Measurements from ENCODE around the gene NTM.

DNA sequence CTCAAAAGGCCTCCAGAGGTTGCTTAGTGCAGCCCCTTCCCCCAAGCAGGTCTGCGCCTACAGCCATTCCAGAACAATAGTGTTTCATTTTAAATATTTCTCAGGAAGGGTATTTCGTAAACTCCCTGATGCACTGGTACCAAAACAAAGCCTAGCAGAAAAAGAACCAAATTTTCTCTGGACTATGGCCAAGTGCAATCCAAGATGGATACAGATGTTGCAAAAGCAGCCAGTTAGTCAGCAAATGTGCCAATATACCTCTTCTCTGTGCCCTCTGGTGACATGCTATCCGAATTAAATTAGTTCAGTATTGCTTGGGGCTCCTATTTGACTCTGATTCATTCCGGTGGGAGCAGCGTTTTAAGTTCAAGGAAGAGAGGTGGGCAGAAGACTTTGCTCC is 247.8 kb downstream of the NTM start:
- TF ChIP-seq RAD21 (IDR thresholded peaks at IDR 0.05 in 1 of 2, conservative IDR thresholded peaks at IDR 0.05 in 1 of 2; ENCODE audit: low read depth in 2 of 2, low read length in 2 of 2), result no peak
- TF ChIP-seq, protein P1, sequence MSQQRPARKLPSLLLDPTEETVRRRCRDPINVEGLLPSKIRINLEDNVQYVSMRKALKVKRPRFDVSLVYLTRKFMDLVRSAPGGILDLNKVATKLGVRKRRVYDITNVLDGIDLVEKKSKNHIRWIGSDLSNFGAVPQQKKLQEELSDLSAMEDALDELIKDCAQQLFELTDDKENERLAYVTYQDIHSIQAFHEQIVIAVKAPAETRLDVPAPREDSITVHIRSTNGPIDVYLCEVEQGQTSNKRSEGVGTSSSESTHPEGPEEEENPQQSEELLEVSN (IDR thresholded peaks at IDR 0.05), result no peak
- TF ChIP-seq, protein P2, sequence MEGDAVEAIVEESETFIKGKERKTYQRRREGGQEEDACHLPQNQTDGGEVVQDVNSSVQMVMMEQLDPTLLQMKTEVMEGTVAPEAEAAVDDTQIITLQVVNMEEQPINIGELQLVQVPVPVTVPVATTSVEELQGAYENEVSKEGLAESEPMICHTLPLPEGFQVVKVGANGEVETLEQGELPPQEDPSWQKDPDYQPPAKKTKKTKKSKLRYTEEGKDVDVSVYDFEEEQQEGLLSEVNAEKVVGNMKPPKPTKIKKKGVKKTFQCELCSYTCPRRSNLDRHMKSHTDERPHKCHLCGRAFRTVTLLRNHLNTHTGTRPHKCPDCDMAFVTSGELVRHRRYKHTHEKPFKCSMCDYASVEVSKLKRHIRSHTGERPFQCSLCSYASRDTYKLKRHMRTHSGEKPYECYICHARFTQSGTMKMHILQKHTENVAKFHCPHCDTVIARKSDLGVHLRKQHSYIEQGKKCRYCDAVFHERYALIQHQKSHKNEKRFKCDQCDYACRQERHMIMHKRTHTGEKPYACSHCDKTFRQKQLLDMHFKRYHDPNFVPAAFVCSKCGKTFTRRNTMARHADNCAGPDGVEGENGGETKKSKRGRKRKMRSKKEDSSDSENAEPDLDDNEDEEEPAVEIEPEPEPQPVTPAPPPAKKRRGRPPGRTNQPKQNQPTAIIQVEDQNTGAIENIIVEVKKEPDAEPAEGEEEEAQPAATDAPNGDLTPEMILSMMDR (IDR thresholded peaks at IDR 0.05; ENCODE audit: control extremely low read depth in 1 of 3, insufficient read depth in 1 of 3, low read depth in 1 of 3, low read length in 3 of 3), result no peak
- TF ChIP-seq TCF12 (IDR thresholded peaks at IDR 0.05; ENCODE audit: low read depth, low read length), result no peak
- no peak for TF ChIP-seq KDM1A (IDR thresholded peaks at IDR 0.05; ENCODE audit: borderline replicate concordance, low read length)
